Right cardiac atrium (tissue), 5 donors: ENCODE results near the gene AAGAB. TPM values are rescaled to one million over a fixed set of nuclear protein-coding genes. Genes with fewer than 3 reads are reported as not detected.

Source experiments
- ATAC-seq, 2 donors: fragments of 200-7000 bp; cut with Tn5 transposase; one replicate each; pipeline versions ENCODE4 v1.8.0 to v1.9.1; 2020; ENCODE audit warnings: moderate library complexity in 2 of 2, mild to moderate bottlenecking in 1 of 2
- DNase-seq, 3 donors: peaks; one replicate each; pipeline ENCODE4 v3.0.0-alpha.2; 2020
- H3K27ac ChIP-seq: one replicate; pipeline ENCODE4 v1.5.1; 2013; ENCODE audit warnings: mild to moderate bottlenecking, low read length, control low read depth, moderate library complexity
- H3K27me3 ChIP-seq: one replicate; pipeline ENCODE4 v1.6.1; 2013; ENCODE audit not compliant: control insufficient read depth, insufficient read depth
- H3K4me1 ChIP-seq: one replicate; pipeline ENCODE4 v1.6.1; 2013; ENCODE audit warnings: low read length; ENCODE audit not compliant: control insufficient read depth, insufficient read depth
- H3K4me3 ChIP-seq: one replicate; pipeline ENCODE4 v1.5.1; 2013; ENCODE audit warnings: low read length, control low read depth
- H3K9me3 ChIP-seq: one replicate; pipeline ENCODE4 v1.6.1; 2013; ENCODE audit warnings: low read length; ENCODE audit not compliant: control insufficient read depth
- whole genome bisulfite sequencing: extraction: QIAGEN DNeasy Blood & Tissue Kit; methylation state at CpG from one replicate; pipeline ENCODE4 v1.1.7; 2013; 5-methylcytosine and 5-hydroxymethylcytosine counted together
- intact Hi-C, 4 donors: fragments of 100-400 bp; cut with DNase I; formaldehyde crosslinking; loops; one replicate each; pipeline versions ENCODE4 v1.11.0 to v1.14.0; 2022 to 2023
- polyA plus RNA-seq: library from polyadenylated mRNA; stranded (reverse); fragments of 200-250 nt; gene quantifications from one replicate; pipeline ENCODE4 v1.2.3, GENCODE V29; 2013
- total RNA-seq, 4 donors: library from RNA; stranded (reverse); fragmentation: NEBNext Ultra II Directional; extraction: Animal tissue kit (Norgen Biotek cat#: 25700); gene quantifications; one replicate each; pipeline ENCODE4 v1.2.1, GENCODE V29; 2021
- donor health status: healthy with polysubstance abuse.
- donor health status: DM: no; HTN: yes; CAD: no.
- donor health status: DM: no; HTN: no; CAD: no.
- donor health status: DM: no; HTN: yes; CAD: no; lungs with severe emphysema.
- donor health status: DM: yes; HTN: yes; CAD: no.

The AAGAB gene
- total and polyA plus RNA-seq, 5 donors: 9.3 to 34.1 (median 20.7) TPM

GRCh38 chr15:67207555-67208207 is 46.8 kb downstream of the AAGAB start:
- Histone ChIP-seq H3K4me1 (no peaks in the 10 kb centered on the region), H3K9me3 (no peaks in the 10 kb centered on the region), H3K27ac (no peak overlapping the region), H3K4me3 (no peak overlapping the region), H3K27me3 (no peaks in the 10 kb centered on the region)
- DNase-seq (no peak), ATAC-seq (no peak)
- intact Hi-C loops: no loop called here
- 90% methylated on average over 3 of the region's 3 CpGs for WGBS

- Histone ChIP-seq H3K27me3 (no peaks in the 10 kb centered on the region), H3K27ac (no peak overlapping the region), H3K4me3 (no peak overlapping the region), H3K4me1 (peaks cover 7% of the 10 kb centered on the region), H3K9me3 (no peaks in the 10 kb centered on the region)
- no peak for DNase-seq
- intact Hi-C loops: no loop called here
- no peak for ATAC-seq
- WGBS: 69% methylated on average over 1 of the region's 1 CpG
Observed at GRCh38 chr15:67202991-67203390, 51.5 kb downstream of the AAGAB start.

DNA sequence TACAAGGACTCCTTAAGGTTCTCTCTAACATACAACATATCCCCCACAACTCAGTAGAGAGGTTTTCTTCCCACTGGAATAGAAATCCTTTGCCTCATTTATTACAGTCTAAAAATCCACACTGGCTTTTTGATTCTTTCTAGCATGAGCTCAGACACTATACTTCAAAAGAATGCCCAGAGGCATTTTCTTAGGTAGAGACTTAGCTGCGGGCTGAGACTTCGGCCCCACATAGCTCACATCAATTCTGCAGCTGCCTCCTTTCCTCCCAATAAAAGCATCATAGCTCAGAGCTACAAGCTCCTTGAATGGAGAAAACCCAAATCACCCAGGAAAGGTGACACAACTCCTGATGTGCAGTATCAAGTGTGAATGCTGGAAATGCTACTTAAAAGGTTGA is 52.4 kb downstream of the AAGAB start:
- intact Hi-C loops: no loop called here
- Histone ChIP-seq H3K4me1 (peaks cover 7% of the 10 kb centered on the region), H3K4me3 (no peak overlapping the region), H3K27me3 (no peaks in the 10 kb centered on the region), H3K27ac (no peak overlapping the region), H3K9me3 (no peaks in the 10 kb centered on the region)
- no peak for DNase-seq
- WGBS: 97% methylated on average over 2 of the region's 2 CpGs
- no peak for ATAC-seq

DNA sequence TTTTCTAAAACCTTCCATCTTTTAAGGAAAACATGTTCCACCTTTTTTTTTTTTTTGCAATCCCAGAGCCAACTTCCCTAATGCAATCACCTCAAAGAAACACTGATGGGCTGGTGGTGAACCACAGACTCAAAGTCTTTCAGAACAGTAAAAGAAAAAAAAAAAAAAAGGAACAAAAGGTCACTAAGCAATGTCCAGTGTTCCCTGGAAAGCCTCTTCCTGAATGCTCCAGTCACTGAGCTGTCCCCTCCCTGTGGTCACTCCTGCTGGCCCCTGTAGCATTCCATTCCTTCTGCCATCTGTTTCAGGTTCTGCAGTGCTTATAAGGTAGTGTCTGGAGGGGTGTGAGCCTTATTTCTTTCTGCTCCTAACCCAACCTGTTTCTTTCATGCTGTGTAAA is 53.3 kb downstream of the AAGAB start:
- intact Hi-C loops: no loop called here
- Histone ChIP-seq H3K27me3 (no peaks in the 10 kb centered on the region), H3K4me3 (no peak overlapping the region), H3K9me3 (no peaks in the 10 kb centered on the region), H3K27ac (no peak overlapping the region), H3K4me1 (peaks cover 7% of the 10 kb centered on the region)
- DNase-seq (no peak), ATAC-seq (peak in 1 of 2 donors; percentile 14)

GRCh38 chr15:67199881-67200763 is 54.3 kb downstream of the AAGAB start:
- ATAC-seq: no peak

DNA sequence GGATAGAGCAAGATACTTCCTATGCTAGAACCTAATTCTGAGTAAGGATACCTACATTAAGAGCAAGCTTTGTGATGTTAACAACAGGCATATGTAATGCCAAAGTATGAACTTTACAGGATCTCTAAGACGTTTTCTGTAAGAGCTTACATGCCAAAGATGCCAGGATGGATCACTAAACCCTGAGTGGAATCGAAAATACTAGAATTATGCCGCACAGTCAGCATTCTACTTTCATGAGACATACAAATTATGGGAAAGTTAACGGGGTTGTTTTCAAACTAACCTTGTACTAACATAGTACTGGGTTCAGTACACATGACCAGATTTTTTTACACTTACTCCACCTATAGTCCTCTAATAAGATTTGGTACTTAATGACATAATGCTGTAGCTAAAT is 55.1 kb downstream of the AAGAB start:
- intact Hi-C loops: loop anchor here in 1 of 4 donors (10.0 kb wide), 1 partner anchor 125 kb away; no protein-coding TSS in a partner anchor
- no peaks in the 10 kb centered on the region for H3K9me3 ChIP-seq
- WGBS: 93% methylated on average over 4 of the region's 4 CpGs
- no peak overlapping the region for H3K4me3 ChIP-seq
- no peaks in the 10 kb centered on the region for H3K27me3 ChIP-seq
- no peak overlapping the region for H3K27ac ChIP-seq
- no peak for ATAC-seq
- DNase-seq: no peak
- peaks cover 7% of the 10 kb centered on the region for H3K4me1 ChIP-seq

More at GRCh38 chr15:67199881-67200763, 54.3 kb downstream of the AAGAB start:
- 61% methylated on average over 8 of the region's 8 CpGs for WGBS
- no peaks in the 10 kb centered on the region for H3K9me3 ChIP-seq
- no peak for DNase-seq
- H3K27ac ChIP-seq: no peak overlapping the region
- no peak overlapping the region for H3K4me3 ChIP-seq
- H3K4me1 ChIP-seq: peaks cover 7% of the 10 kb centered on the region
- intact Hi-C loops: loop anchor here in 1 of 4 donors (10.0 kb wide), 1 partner anchor 125 kb away; no protein-coding TSS in a partner anchor
- no peaks in the 10 kb centered on the region for H3K27me3 ChIP-seq

GRCh38 chr15:67198157-67198754 is 56.2 kb downstream of the AAGAB start:
- DNase-seq (no peak), ATAC-seq (no peak)
- intact Hi-C loops: loop anchor here in 1 of 4 donors (10.0 kb wide), 1 partner anchor 123 kb away; no protein-coding TSS in a partner anchor
- WGBS: 95% methylated on average over 7 of the region's 7 CpGs
- Histone ChIP-seq H3K9me3 (no peaks in the 10 kb centered on the region), H3K4me1 (peaks cover 13% of the 10 kb centered on the region), H3K4me3 (no peak overlapping the region), H3K27me3 (no peaks in the 10 kb centered on the region), H3K27ac (no peak overlapping the region)

GRCh38 chr15:67197364-67197695 is 57.1 kb downstream of the AAGAB start:
- Histone ChIP-seq H3K27me3 (no peaks in the 10 kb centered on the region), H3K27ac (no peak overlapping the region), H3K9me3 (no peaks in the 10 kb centered on the region), H3K4me3 (no peak overlapping the region), H3K4me1 (peaks cover 15% of the 10 kb centered on the region)
- ATAC-seq: no peak
- intact Hi-C loops: loop anchor here in 1 of 4 donors (10.0 kb wide), 1 partner anchor 123 kb away; no protein-coding TSS in a partner anchor
- WGBS: 96% methylated on average over 2 of the region's 2 CpGs
- DNase-seq: no peak

GRCh38 chr15:67196672-67197363 is 57.6 kb downstream of the AAGAB start:
- intact Hi-C loops: loop anchor here in 1 of 4 donors (10.0 kb wide), 1 partner anchor 122 kb away; no protein-coding TSS in a partner anchor
- DNase-seq (peak in 2 of 3 donors; percentile 19 to 63), ATAC-seq (peak; percentile 44 to 56)
- 64% methylated on average over 8 of the region's 8 CpGs for WGBS
- peak overlapping the region; percentile 55 for H3K27ac ChIP-seq
- H3K9me3 ChIP-seq: no peaks in the 10 kb centered on the region
- no peaks in the 10 kb centered on the region for H3K27me3 ChIP-seq
- peaks cover 15% of the 10 kb centered on the region for H3K4me1 ChIP-seq
- no peak overlapping the region for H3K4me3 ChIP-seq

DNA sequence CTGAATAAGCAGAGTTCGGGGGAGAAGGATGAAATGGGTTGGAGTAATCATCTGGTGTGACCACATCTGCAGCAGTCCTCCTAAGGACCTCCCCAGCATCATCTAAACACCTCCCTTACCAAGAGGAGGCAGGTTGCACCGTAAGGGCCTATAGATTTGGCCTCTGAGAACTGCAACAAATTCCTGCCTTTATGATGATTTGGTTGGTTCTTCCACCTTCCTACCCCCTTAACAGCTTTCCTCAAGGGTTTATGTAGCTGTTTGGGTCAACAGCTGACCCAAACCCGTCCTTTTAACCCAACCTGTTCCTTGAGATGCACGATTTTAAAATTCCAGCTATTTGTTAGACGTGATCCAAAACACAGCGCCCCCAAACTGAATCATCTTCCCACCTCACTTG is 58.2 kb downstream of the AAGAB start:
- Histone ChIP-seq H3K27ac (peak overlapping the region; percentile 55), H3K4me3 (no peak overlapping the region), H3K9me3 (no peaks in the 10 kb centered on the region), H3K27me3 (no peaks in the 10 kb centered on the region), H3K4me1 (peaks cover 15% of the 10 kb centered on the region)
- WGBS: 97% methylated on average over 6 of the region's 6 CpGs
- ATAC-seq (no peak), DNase-seq (no peak)
- intact Hi-C loops: loop anchor here in 1 of 4 donors (10.0 kb wide), 1 partner anchor 121 kb away; no protein-coding TSS in a partner anchor
